Aorta (tissue), 5 donors: ENCODE results near the gene H2BK1. TPM values are rescaled to one million over a fixed set of nuclear protein-coding genes. Genes with fewer than 3 reads are reported as not detected.

Experiments used
- ATAC-seq: fragments of 200-7000 bp; cut with Tn5 transposase; one replicate; pipeline ENCODE4 v1.9.1; 2022; ENCODE audit warnings: moderate library complexity; ENCODE audit not compliant: low FRiP score
- DNase-seq, 2 donors: peaks; one replicate each; pipeline ENCODE4 v3.0.0-alpha.2; 2020
- H3K27ac ChIP-seq, 2 donors: one replicate each; pipeline ENCODE4 v1.5.1; 2013; ENCODE audit warnings: low read length in 2 of 2, mild to moderate bottlenecking in 2 of 2, moderate library complexity in 2 of 2, control low read depth in 1 of 2, inconsistent platforms in 1 of 2, low read depth in 1 of 2
- H3K27me3 ChIP-seq, 2 donors: one replicate each; pipeline ENCODE4 v1.6.1; 2013; ENCODE audit warnings: control low read depth in 1 of 2, low read length in 1 of 2, mild to moderate bottlenecking in 1 of 2, moderate library complexity in 1 of 2; ENCODE audit not compliant: insufficient read depth in 2 of 2, control insufficient read depth in 1 of 2
- H3K36me3 ChIP-seq, 2 donors: one replicate each; pipeline ENCODE4 v1.6.1; 2013; ENCODE audit warnings: control low read depth in 1 of 2, low read length in 1 of 2, mild to moderate bottlenecking in 1 of 2; ENCODE audit not compliant: insufficient read depth in 2 of 2, control insufficient read depth in 1 of 2
- H3K4me1 ChIP-seq, 2 donors: one replicate each; pipeline ENCODE4 v1.6.1; 2013; ENCODE audit warnings: low read length in 2 of 2, control low read depth in 1 of 2, mild to moderate bottlenecking in 1 of 2, moderate library complexity in 1 of 2; ENCODE audit not compliant: insufficient read depth in 2 of 2, control insufficient read depth in 1 of 2
- H3K4me3 ChIP-seq, 2 donors: one replicate each; pipeline ENCODE4 v1.5.1; 2013; ENCODE audit warnings: low read length in 2 of 2, control low read depth in 1 of 2, mild to moderate bottlenecking in 1 of 2
- H3K9me3 ChIP-seq: one replicate; pipeline ENCODE4 v1.6.1; 2013; ENCODE audit warnings: mild to moderate bottlenecking, low read length; ENCODE audit not compliant: control insufficient read depth
- WGBS, 2 donors: extraction: QIAGEN DNeasy Blood & Tissue Kit; methylation state at CpG; one replicate each; pipeline ENCODE4 v1.1.7; 2013; 5-methylcytosine and 5-hydroxymethylcytosine counted together
- intact Hi-C, 2 donors: fragments of 100-400 bp; cut with DNase I; formaldehyde crosslinking; loops; one replicate each; pipeline versions ENCODE4 v1.14.2 to v1.15.0; 2022
- polyA plus RNA-seq, 2 donors: library from polyadenylated mRNA; stranded (reverse); fragments of 200-250 nt; gene quantifications; one replicate each; pipeline ENCODE4 v1.2.3, GENCODE V29; 2013
- total RNA-seq, 2 donors: library from RNA; stranded (reverse); fragmentation: NEBNext Ultra II Directional; extraction: Animal tissue kit (Norgen Biotek cat#: 25700); gene quantifications; one replicate each; pipeline ENCODE4 v1.2.1, GENCODE V29; 2021
- donor health status: healthy with polysubstance abuse.
- donor health status: Bipolar disorder and iron deficiency.
- donor health status: DM: no; HTN: no; CAD: no.
- donor health status: DM: no; HTN: no; CAD: no.
- donor health status: DM: yes; HTN: yes; CAD: no.

Gene H2BK1
- total and polyA plus RNA-seq, 4 donors: 2.2 TPM; not detected in 3

DNA sequence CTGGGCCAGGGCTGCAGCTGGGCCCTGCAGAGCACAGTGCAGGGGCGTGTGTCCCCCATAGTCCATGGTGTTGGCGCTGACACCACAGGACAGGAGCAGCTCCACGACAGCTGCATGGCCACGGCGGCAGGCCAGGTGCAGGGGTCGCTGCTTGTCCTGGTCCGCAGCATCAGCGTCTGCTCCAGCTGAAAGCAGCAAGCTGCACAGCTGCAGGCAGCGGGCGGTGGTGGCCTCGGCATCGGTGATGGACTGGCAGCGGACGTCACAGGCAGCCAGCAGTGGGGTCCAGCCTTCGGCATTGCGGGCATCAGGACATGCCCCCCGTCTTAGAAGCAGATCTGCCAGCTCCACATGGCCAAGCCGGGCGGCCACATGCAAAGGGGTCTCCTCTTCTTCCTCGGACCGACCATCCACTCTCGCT lies 29.3 kb downstream of the H2BK1 start:
- Histone ChIP-seq H3K36me3 (no peaks in the 10 kb centered on the region), H3K4me1 (no peaks in the 10 kb centered on the region), H3K9me3 (no peaks in the 10 kb centered on the region), H3K27ac (no peak overlapping the region), H3K4me3 (no peak overlapping the region), H3K27me3 (no peaks in the 10 kb centered on the region)
- intact Hi-C loops: no loop called here
- DNase-seq (peak in 1 of 2 donors; percentile 73), ATAC-seq (no peak)
- 86 to 88% methylated on average over 22 of the region's 22 CpGs for WGBS, 2 donors

DNA sequence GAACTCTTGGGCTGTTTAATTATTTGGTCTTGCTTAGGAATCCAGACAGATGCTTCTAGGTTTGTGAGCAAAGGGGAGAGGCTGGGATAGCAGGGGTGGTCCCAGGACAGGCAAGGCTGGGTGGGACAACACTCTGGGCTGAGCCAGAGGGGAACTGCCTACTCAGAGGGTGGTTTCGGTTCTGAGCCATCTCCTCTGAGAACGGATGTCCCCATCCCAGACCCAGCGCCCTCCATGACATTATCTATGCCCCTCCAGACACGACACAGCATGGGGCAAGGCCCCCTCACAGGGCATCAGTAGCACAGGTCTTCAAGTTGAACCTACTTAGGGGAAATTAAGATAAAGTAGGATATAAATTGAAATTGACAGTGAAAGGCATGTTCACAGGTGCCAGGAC lies 30.3 kb downstream of the H2BK1 start:
- H3K4me1 ChIP-seq: no peaks in the 10 kb centered on the region
- no peak overlapping the region for H3K27ac ChIP-seq
- no peaks in the 10 kb centered on the region for H3K27me3 ChIP-seq
- no peaks in the 10 kb centered on the region for H3K9me3 ChIP-seq
- ATAC-seq (no peak), DNase-seq (no peak)
- H3K4me3 ChIP-seq: no peak overlapping the region
- intact Hi-C loops: no loop called here
- H3K36me3 ChIP-seq: no peaks in the 10 kb centered on the region
- WGBS, 2 donors: 79 to 86% methylated on average over 4 of the region's 4 CpGs

DNA sequence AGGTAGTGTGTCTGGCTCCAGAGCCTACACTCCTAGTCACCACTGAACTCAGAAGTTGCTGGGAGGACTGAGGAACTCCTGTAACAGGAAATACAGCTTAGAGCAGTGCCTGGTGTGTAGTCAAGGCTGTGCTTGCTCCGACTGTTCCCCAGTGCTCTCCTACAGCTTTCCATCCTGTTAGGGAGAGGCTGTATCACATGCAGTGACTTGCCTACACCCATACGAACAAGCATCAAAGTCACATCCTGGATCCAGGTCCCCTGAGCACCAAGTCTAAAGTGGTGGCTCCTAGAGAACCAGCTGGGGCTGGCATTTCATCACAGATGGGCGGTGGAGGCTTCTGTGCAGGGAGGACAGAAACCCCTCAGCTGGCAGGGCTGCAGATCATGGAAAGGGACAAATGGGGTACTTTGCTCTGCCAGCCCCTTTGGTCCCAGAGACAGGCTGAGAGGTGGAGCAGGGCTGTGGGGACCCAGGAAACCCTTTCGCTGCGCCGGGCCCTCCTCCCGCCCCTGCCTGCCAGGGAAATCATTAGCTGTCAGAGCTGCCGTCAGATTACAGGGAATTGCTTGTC lies 30.9 kb downstream of the H2BK1 start:
- no peak overlapping the region for H3K27ac ChIP-seq
- no peak overlapping the region for H3K4me3 ChIP-seq
- ATAC-seq (no peak), DNase-seq (peak in 1 of 2 donors; percentile 37)
- 83 to 85% methylated on average over 8 of the region's 8 CpGs for WGBS, 2 donors
- no peaks in the 10 kb centered on the region for H3K27me3 ChIP-seq
- intact Hi-C loops: no loop called here
- H3K4me1 ChIP-seq: no peaks in the 10 kb centered on the region
- no peaks in the 10 kb centered on the region for H3K36me3 ChIP-seq
- H3K9me3 ChIP-seq: no peaks in the 10 kb centered on the region

DNA sequence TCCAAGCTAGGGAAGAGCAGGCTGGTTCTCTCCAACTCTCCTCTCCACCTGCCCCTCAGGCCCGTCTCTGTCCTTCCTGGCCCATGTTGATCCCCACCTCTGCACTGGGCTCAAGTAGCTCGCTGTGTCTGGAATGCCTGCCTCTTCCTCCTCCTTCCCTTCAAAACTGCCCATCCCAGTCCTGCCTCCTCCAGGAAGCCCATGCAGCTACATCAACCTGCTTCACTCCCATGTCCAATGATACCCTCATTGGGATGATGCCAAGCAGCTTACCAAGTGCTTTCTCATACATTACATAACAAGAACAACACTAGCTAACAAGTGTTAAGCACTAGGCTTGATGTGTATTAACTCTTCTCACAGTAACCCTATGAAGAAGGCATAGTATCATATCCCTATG lies 31.5 kb downstream of the H2BK1 start:
- H3K4me1 ChIP-seq: no peaks in the 10 kb centered on the region
- no peak for DNase-seq
- no peak for ATAC-seq
- H3K4me3 ChIP-seq: no peak overlapping the region
- no peaks in the 10 kb centered on the region for H3K27me3 ChIP-seq
- no peak overlapping the region for H3K27ac ChIP-seq
- H3K9me3 ChIP-seq: no peaks in the 10 kb centered on the region
- no peaks in the 10 kb centered on the region for H3K36me3 ChIP-seq
- intact Hi-C loops: no loop called here
- 80 to 82% methylated on average over 2 of the region's 2 CpGs for WGBS, 2 donors

DNA sequence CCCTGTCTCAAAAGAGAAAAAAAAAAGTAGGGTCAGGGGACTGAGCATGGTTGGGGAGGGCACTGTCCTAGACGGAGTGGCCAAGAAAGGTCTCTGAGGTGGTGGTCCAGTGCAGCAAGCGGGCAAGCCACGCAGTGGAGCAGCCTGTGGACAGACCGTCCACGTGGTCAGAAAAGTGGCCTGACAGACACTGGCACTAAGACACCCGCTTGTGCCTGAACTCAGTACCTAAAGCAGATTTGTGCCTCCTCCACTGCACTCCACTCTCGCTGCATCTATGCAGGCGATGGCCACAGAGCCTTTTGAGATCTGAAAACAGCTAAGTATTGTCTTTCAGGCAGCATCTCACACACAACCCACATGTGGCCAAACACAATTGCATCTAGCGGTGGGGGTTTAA lies 32.1 kb downstream of the H2BK1 start:
- Histone ChIP-seq H3K27me3 (no peaks in the 10 kb centered on the region), H3K4me1 (no peaks in the 10 kb centered on the region), H3K27ac (no peak overlapping the region), H3K36me3 (no peaks in the 10 kb centered on the region), H3K9me3 (no peaks in the 10 kb centered on the region), H3K4me3 (no peak overlapping the region)
- peak in 1 of 2 donors; percentile 48 for DNase-seq
- no peak for ATAC-seq
- WGBS, 2 donors: 93 to 94% methylated on average over 9 of the region's 9 CpGs
- intact Hi-C loops: no loop called here

DNA sequence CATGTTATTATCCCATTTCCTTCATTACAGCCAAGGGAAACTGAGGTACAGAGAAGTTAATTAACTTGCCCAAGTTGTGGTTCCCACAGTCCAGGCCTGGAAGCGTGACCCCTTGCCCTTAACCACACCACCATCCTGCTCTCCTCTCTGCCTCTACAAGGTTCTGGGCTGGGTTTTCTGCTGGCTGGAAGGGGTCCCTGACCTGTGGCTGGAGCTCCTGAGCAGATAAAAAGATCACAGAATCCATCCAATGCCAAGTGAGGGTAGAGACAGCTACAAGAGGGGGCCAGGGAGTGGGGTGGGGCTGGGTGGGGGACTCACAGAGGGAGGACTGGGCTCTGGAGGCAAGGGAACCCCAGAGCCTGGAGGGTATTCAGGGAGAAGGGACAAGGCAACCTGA lies 33.0 kb downstream of the H2BK1 start:
- no peaks in the 10 kb centered on the region for H3K36me3 ChIP-seq
- WGBS, 2 donors: 89 to 95% methylated on average over 1 of the region's 1 CpG
- H3K9me3 ChIP-seq: no peaks in the 10 kb centered on the region
- ATAC-seq (no peak), DNase-seq (peak in 1 of 2 donors; percentile 46)
- H3K4me3 ChIP-seq: no peak overlapping the region
- no peaks in the 10 kb centered on the region for H3K4me1 ChIP-seq
- no peak overlapping the region for H3K27ac ChIP-seq
- intact Hi-C loops: no loop called here
- H3K27me3 ChIP-seq: no peaks in the 10 kb centered on the region

DNA sequence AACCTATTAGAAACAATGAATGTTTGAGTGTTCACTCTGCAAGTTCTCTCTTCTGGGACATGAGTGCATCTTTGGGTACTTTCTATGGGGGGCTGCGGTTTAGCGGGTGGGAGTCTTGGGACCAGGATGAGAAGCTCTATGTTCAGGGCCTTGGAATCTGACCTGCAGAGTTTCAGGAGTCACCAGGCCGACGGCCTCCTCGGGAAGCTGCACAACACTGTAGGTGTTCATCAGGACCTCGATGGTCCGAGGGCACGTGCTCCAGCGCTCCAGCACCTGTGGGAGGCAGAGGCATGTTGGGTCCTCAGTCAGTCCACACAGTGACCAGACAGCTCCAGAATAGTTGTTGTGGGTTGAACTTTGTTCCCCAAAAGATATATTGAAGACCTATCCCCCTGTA lies 33.9 kb downstream of the H2BK1 start:
- no peak overlapping the region for H3K27ac ChIP-seq
- DNase-seq (no peak), ATAC-seq (no peak)
- H3K4me1 ChIP-seq: no peaks in the 10 kb centered on the region
- no peaks in the 10 kb centered on the region for H3K9me3 ChIP-seq
- H3K36me3 ChIP-seq: no peaks in the 10 kb centered on the region
- no peaks in the 10 kb centered on the region for H3K27me3 ChIP-seq
- intact Hi-C loops: no loop called here
- 90 to 91% methylated on average over 9 of the region's 9 CpGs for WGBS, 2 donors
- no peak overlapping the region for H3K4me3 ChIP-seq

DNA sequence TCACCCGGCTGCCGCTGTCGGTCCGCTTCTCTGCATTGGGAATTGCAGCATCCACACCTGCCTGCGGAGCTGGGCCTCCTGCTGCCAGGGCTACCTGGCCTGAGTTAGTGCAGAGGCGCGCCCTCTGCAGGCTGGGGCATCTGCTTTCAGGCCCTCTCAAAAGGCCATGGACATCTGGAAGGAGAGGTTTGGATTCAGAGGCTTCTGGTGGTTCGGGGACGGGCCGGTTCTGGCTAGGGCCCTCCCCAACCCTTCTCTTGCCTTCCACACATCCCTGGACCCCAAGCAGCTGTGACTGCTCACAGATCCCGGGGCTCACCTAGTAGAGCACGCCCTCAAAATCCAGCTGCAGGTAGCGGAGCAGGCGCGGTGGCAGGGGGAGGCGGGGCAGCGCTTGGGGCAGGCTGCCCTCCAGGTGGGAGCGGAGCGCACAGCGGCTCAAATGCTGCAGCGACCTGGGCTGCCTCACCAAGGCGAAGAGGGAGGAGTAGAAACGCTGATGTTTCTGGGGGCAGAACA lies 34.4 kb downstream of the H2BK1 start:
- ATAC-seq: no peak
- Histone ChIP-seq H3K27me3 (no peaks in the 10 kb centered on the region), H3K4me1 (no peaks in the 10 kb centered on the region), H3K27ac (no peak overlapping the region), H3K9me3 (no peaks in the 10 kb centered on the region), H3K4me3 (no peak overlapping the region), H3K36me3 (no peaks in the 10 kb centered on the region)
- WGBS, 2 donors: 74 to 76% methylated on average over 23 of the region's 23 CpGs
- DNase-seq: peak in 1 of 2 donors; percentile 74
- intact Hi-C loops: no loop called here

- WGBS, 2 donors: 80 to 82% methylated on average over 16 of the region's 16 CpGs
- Histone ChIP-seq H3K27ac (no peak overlapping the region), H3K36me3 (no peaks in the 10 kb centered on the region), H3K9me3 (no peaks in the 10 kb centered on the region), H3K4me1 (no peaks in the 10 kb centered on the region), H3K4me3 (no peak overlapping the region), H3K27me3 (no peaks in the 10 kb centered on the region)
- no peak for ATAC-seq
- DNase-seq: no peak
- intact Hi-C loops: no loop called here
Observed at GRCh38 chr7:151175047-151175792, 35.1 kb downstream of the H2BK1 start.
